Loucy (cell line): ENCODE measurements around the gene ASF1B.

Experiments
- H2AFZ ChIP-seq: fragments of 200-600 bp; sonication (generic); 2 replicates; pipeline ENCODE4 v1.6.0; 2016; ENCODE audit warnings: antibody characterized with exemption, mild to moderate bottlenecking, low read length, moderate library complexity
- H3F3A ChIP-seq: fragments of 200-600 bp; 2 replicates; pipeline ENCODE4 v1.6.0; 2016; ENCODE audit warnings: antibody characterized with exemption, low read depth, mild to moderate bottlenecking
- H3K27me3 ChIP-seq: fragments of 200-600 bp; sonication (generic); 2 replicates; pipeline ENCODE4 v1.6.1; 2014; ENCODE audit warnings: low read length, mild to moderate bottlenecking; ENCODE audit not compliant: insufficient read depth, poor library complexity, severe bottlenecking
- H3K36me3 ChIP-seq: fragments of 200-600 bp; sonication (generic); 2 replicates; pipeline ENCODE4 v1.6.1; 2016; ENCODE audit warnings: low read length; ENCODE audit not compliant: insufficient read depth
- H3K4me1 ChIP-seq: fragments of 200-600 bp; sonication (generic); 2 replicates; pipeline ENCODE4 v1.5.1; 2014; ENCODE audit warnings: low read length, mild to moderate bottlenecking; ENCODE audit not compliant: insufficient read depth, poor library complexity, severe bottlenecking
- H3K4me2 ChIP-seq: fragments of 200-600 bp; sonication (generic); 2 replicates; pipeline ENCODE4 v1.6.0; 2014; ENCODE audit warnings: antibody characterized with exemption, low read length, low read depth, mild to moderate bottlenecking; ENCODE audit not compliant: poor library complexity, severe bottlenecking
- H3K4me3 ChIP-seq: fragments of 200-600 bp; sonication (generic); 2 replicates; pipeline ENCODE4 v1.5.1; 2014; ENCODE audit warnings: low read length, mild to moderate bottlenecking, mixed read lengths; ENCODE audit not compliant: poor library complexity, severe bottlenecking
- H3K79me2 ChIP-seq: fragments of 200-600 bp; sonication (generic); 2 replicates; pipeline ENCODE4 v1.6.1; 2014; ENCODE audit warnings: low read length; ENCODE audit not compliant: insufficient read depth
- H3K9ac ChIP-seq: fragments of 200-600 bp; sonication (generic); 2 replicates; pipeline ENCODE4 v1.6.0; 2014; ENCODE audit warnings: mild to moderate bottlenecking, low read depth, low read length, moderate library complexity; ENCODE audit not compliant: poor library complexity, severe bottlenecking
- H3K9me2 ChIP-seq: fragments of 200-600 bp; sonication (generic); replicated peaks from 2 replicates; pipeline ENCODE4 v1.6.1; 2016; ENCODE audit warnings: low read depth, low read length, mixed read lengths
- H3K9me3 ChIP-seq: fragments of 200-600 bp; sonication (generic); 2 replicates; pipeline ENCODE4 v1.6.1; 2014; ENCODE audit warnings: mild to moderate bottlenecking, antibody characterized with exemption, low read length, low read depth; ENCODE audit not compliant: insufficient read depth
- H4K20me1 ChIP-seq: fragments of 200-600 bp; sonication (generic); 2 replicates; pipeline ENCODE4 v1.6.0; 2014; ENCODE audit warnings: antibody characterized with exemption, low read length, mild to moderate bottlenecking; ENCODE audit not compliant: insufficient read depth, poor library complexity, severe bottlenecking
- EZH2phosphoT487 ChIP-seq: fragments of 200-600 bp; IDR thresholded peaks from 2 replicates; pipeline ENCODE4 v1.6.1; 2018; ENCODE audit warnings: antibody characterized with exemption, mild to moderate bottlenecking, moderate library complexity, borderline replicate concordance
- TF ChIP-seq, protein P1 (sequence below): fragments of 200-600 bp; sonication (generic); conservative IDR thresholded peaks from 2 replicates; pipeline ENCODE4 v1.5.1; 2014; ENCODE audit warnings: mild to moderate bottlenecking, antibody characterized with exemption, low read length

Gene ASF1B

DNA sequence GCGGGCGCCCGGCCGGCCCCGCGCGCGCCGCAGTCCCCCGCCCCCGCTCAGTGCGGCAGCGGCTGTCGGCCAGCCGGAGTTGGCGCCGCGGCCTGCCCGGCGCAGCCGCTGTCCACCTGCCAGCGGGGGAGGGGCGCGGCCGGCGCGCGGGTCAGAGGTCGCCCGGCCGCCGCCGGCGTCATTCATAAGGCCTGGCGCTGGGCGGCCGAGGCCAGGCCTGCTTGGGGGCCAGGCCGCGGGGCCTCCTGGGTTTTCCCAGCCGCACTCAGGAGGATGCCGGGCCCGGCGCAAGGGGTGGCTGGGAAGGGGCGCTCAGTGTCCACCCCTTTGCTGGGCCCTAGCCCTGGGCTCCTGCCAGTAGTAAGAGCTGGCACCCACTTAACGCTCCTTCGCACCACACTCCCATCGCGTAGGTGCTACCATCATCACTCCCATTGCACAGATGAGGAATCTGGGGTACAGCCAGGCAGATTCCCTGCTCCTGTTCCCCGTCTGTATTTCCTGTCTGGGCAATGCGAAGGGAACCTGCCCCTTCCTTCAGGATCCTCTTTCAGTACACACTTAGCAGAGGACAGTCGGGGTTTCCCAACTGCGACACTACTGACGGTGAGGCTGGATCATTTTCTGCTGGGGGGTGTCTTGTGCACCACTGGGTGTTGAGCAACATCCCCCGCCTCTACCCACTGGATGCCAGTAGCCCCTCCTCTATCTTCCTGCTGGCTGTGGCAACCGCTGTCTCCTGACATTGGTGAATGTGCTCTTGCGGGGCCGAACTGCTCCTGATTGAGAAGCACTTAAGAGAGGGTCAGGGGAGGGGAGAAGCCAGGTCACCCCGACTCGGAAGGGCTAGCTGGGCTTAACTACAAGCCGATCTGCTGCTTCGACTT lies 18.0 kb downstream of the ASF1B start:
- TF ChIP-seq, protein P1, sequence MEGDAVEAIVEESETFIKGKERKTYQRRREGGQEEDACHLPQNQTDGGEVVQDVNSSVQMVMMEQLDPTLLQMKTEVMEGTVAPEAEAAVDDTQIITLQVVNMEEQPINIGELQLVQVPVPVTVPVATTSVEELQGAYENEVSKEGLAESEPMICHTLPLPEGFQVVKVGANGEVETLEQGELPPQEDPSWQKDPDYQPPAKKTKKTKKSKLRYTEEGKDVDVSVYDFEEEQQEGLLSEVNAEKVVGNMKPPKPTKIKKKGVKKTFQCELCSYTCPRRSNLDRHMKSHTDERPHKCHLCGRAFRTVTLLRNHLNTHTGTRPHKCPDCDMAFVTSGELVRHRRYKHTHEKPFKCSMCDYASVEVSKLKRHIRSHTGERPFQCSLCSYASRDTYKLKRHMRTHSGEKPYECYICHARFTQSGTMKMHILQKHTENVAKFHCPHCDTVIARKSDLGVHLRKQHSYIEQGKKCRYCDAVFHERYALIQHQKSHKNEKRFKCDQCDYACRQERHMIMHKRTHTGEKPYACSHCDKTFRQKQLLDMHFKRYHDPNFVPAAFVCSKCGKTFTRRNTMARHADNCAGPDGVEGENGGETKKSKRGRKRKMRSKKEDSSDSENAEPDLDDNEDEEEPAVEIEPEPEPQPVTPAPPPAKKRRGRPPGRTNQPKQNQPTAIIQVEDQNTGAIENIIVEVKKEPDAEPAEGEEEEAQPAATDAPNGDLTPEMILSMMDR = no peak
- no peak for TF ChIP-seq EZH2phosphoT487
- Histone ChIP-seq H3K9ac (peak overlapping the region; percentile 72), H3K4me3 (peak overlapping the region; percentile 81), H4K20me1 (peaks cover 18% of the 10 kb centered on the region), H3K79me2 (peaks cover 34% of the 10 kb centered on the region; the same call in 1 of the 2 replicates), H3K4me1 (peaks cover 42% of the 10 kb centered on the region), H2AFZ (no peak overlapping the region), H3K36me3 (no peaks in the 10 kb centered on the region; the same call in 1 of the 2 replicates), H3K9me3 (no peaks in the 10 kb centered on the region), H3F3A (no peaks in the 10 kb centered on the region; the same call in 1 of the 2 replicates), H3K27me3 (no peaks in the 10 kb centered on the region), H3K4me2 (peak overlapping the region; percentile 86), H3K9me2 (no peaks in the 10 kb centered on the region)

DNA sequence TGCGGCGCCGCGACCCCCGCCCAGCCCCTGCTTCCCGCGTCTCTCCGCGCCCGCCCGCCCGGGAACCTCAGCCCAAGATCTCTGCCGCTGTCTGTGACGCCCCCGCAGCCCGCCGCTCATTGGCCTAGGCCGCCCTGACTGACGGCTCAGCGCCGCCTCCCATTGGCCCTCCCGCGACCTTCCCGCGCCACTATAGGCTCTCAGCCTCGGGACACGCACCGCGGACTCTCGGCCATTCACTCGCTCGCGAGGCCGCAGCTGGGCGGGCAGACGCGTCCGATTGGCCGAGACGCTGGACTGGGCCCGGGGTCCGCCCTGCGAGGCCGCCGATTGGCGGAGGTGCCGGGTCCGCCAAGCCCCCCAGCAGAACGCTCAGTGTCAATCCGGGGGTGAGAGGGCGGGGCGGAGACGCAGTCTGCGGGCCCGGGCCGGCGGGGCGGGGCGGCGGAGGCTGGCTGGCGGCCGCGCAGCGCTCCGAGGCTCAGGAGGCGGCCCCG lies 18.7 kb downstream of the ASF1B start, which contains the start of gene PRKACA:
Gene PRKACA (minus strand): TSS at position 95 of the 497 bp plus-strand sequence. CDS start 215 bp downstream, outside the sequence.
- peaks cover 34% of the 10 kb centered on the region; the same call in 1 of the 2 replicates for H3K79me2 ChIP-seq
- TF ChIP-seq EZH2phosphoT487 = no peak
- TF ChIP-seq, protein P1 = no peak
- H3K27me3 ChIP-seq = no peaks in the 10 kb centered on the region
- peak within 1 kb of the TSS; percentile 81 for H3K4me3 ChIP-seq
- H3K9me2 ChIP-seq = no peaks in the 10 kb centered on the region
- peaks cover 49% of the 10 kb centered on the region for H3K4me1 ChIP-seq
- H3K9ac ChIP-seq = peak within 1 kb of the TSS; percentile 72
- no peak within 1 kb of the TSS for H2AFZ ChIP-seq
- no peaks in the 10 kb centered on the region for H3K9me3 ChIP-seq
- H3F3A ChIP-seq = no peaks in the 10 kb centered on the region; the same call in 1 of the 2 replicates
- H4K20me1 ChIP-seq = peaks cover 18% of the 10 kb centered on the region
- peak within 1 kb of the TSS; percentile 89 for H3K4me2 ChIP-seq
- H3K36me3 ChIP-seq = no peaks in the 10 kb centered on the region; the same call in 1 of the 2 replicates

DNA sequence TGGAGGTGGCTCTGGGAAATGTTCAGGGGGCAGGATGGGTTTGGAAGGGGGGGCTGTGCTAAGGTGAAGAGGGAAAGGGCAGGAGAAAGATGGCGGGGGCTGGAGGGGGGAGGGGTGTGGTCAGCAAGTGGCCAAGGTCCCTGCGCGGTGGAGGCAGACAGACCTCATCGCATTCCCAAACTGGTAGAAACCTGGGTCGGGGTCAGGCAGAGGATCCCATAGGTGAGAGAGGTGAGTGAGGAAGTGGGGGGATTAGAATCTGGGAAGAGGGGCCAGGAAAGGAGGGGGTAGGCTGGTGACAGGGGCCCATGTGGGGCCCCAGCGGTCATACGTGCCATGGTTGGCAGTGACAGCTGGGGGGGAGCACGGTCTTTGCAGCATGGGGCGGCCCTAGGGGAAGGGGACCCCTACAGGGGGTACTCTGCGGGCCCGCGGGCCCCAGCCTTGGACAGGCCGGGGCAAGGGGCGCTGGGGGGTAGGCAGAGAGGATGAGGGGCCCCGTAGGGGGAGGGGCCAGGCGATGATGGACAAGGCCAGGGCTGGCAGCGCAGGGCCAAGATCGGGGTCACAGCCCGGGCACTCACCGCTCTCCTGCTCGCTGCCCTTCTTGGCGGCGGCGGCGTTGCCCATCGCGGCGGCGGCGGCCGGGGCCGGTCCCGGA lies 19.3 kb downstream of the ASF1B start:
- Histone ChIP-seq H2AFZ (no peak overlapping the region), H4K20me1 (peaks cover 18% of the 10 kb centered on the region)

More for the DNA sequence above, 19.3 kb downstream of the ASF1B start:
- H3K4me1 ChIP-seq = peaks cover 55% of the 10 kb centered on the region
- H3K9me3 ChIP-seq = no peaks in the 10 kb centered on the region
- no peaks in the 10 kb centered on the region for H3K9me2 ChIP-seq
- H3F3A ChIP-seq = no peaks in the 10 kb centered on the region; the same call in 1 of the 2 replicates
- peak overlapping the region; percentile 65 for H3K9ac ChIP-seq
- H3K4me3 ChIP-seq = peak overlapping the region; percentile 76
- H3K4me2 ChIP-seq = peak overlapping the region; percentile 89
- TF ChIP-seq EZH2phosphoT487 = no peak
- TF ChIP-seq, protein P1 = no peak
- H3K27me3 ChIP-seq = no peaks in the 10 kb centered on the region
- H3K79me2 ChIP-seq = peaks cover 38% of the 10 kb centered on the region; the same call in 1 of the 2 replicates
- no peaks in the 10 kb centered on the region; the same call in 1 of the 2 replicates for H3K36me3 ChIP-seq
